DOHH2 (cell line): ENCODE results near the gene BUD23.

Experiments
- CTCF ChIP-seq: fragments of 200-600 bp; sonication (generic); IDR thresholded peaks from one replicate; pipeline ENCODE4 v1.5.1; 2014; ENCODE audit warnings: antibody characterized with exemption, mild to moderate bottlenecking, low read depth, low read length; ENCODE audit not compliant: poor library complexity, severe bottlenecking
- EZH2phosphoT487 ChIP-seq: fragments of 200-600 bp; sonication (generic); IDR thresholded peaks from 2 replicates; pipeline ENCODE4 v1.6.1; 2017; ENCODE audit warnings: borderline replicate concordance, mild to moderate bottlenecking, antibody characterized with exemption, low read length, moderate library complexity, mixed read lengths

- TF ChIP-seq CTCF = no peak
- no peak for TF ChIP-seq EZH2phosphoT487
Observed at GRCh38 chr7:73700581-73701134, 17.3 kb downstream of the BUD23 start.
